Mammary epithelial cell (primary cell): ENCODE results near the gene VPS13C.

Source experiments
- EZH2 ChIP-seq: IDR thresholded peaks from 2 replicates; pipeline ENCODE4 v1.6.1; 2012; ENCODE audit warnings: low read length, inconsistent platforms, borderline replicate concordance
- TF ChIP-seq, protein P1 (sequence below), 2 donors: IDR thresholded peaks in 1 of 2; conservative IDR thresholded peaks in 1 of 2; 2 replicates each; pipeline ENCODE4 v1.5.1; 2011 to 2012; ENCODE audit warnings: inconsistent platforms in 2 of 2, low read length in 2 of 2, mild to moderate bottlenecking in 2 of 2, control low read depth in 1 of 2, low read depth in 1 of 2; ENCODE audit not compliant: insufficient read depth in 1 of 2; ENCODE audit errors: extremely low read depth in 1 of 2

- TF ChIP-seq, protein P1, sequence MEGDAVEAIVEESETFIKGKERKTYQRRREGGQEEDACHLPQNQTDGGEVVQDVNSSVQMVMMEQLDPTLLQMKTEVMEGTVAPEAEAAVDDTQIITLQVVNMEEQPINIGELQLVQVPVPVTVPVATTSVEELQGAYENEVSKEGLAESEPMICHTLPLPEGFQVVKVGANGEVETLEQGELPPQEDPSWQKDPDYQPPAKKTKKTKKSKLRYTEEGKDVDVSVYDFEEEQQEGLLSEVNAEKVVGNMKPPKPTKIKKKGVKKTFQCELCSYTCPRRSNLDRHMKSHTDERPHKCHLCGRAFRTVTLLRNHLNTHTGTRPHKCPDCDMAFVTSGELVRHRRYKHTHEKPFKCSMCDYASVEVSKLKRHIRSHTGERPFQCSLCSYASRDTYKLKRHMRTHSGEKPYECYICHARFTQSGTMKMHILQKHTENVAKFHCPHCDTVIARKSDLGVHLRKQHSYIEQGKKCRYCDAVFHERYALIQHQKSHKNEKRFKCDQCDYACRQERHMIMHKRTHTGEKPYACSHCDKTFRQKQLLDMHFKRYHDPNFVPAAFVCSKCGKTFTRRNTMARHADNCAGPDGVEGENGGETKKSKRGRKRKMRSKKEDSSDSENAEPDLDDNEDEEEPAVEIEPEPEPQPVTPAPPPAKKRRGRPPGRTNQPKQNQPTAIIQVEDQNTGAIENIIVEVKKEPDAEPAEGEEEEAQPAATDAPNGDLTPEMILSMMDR (conservative IDR thresholded peaks at IDR 0.05 in 1 of 2, IDR thresholded peaks at IDR 0.05 in 1 of 2; ENCODE audit: extremely low read depth in 1 of 2, insufficient read depth in 1 of 2, low read depth in 1 of 2, low read length in 2 of 2) = no peak
- TF ChIP-seq EZH2 = no peak
Measured at GRCh38 chr15:62069551-62069950, 9.3 kb upstream of the VPS13C start.
